Measurements from ENCODE around the gene MAFB.

The MAFB gene

DNA sequence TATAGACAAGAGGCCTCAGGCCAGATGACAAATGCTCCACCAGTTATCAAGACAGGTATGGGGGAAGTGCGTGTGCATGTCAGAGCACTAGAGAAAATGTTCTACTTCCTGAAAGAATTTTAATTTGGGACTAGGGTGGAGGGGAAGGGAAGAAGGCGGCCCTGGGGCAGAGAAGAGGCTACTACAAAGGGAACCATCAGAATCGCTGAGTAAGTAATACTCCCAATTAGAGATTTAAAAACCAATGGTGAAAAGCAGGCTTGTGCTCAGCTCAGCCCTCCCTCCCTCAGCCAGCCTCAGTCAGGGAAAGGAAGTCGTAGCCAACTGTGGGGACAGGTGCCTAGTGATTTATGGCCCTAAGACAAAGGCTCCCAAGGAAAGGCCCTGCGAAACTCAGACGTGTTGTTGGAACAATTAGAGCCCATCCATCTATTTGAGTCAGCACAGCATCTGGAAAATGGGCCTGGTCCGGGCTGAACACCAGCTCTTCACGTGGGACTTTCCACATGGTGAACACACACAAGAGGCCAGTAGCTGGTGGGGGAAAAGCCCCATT lies 15.0 kb upstream of the MAFB start:
- DNase-seq (ENCODE audit: low read depth in 2 of 2, low spot score in 1 of 2), result no peak

DNA sequence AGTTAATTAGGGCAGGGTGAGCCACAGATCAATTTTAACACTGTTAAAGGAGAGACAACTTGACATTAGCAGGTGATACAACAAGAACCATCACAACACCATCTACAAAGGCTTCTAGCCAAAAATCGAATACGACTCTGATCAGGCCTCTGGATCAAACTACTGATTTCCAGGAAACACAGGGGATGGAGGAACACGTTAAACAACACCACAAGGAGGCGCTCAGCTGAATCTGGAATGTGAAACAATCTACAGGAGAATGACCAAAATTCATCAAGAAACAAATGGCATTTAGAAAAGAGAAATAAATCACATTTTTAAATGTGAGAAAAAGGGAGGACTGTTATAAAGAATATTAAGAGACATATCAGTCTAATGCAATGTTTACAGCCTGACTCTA lies 13.5 kb upstream of the MAFB start:
- no peak for DNase-seq (ENCODE audit: low read depth in 2 of 2, low spot score in 1 of 2)

DNA sequence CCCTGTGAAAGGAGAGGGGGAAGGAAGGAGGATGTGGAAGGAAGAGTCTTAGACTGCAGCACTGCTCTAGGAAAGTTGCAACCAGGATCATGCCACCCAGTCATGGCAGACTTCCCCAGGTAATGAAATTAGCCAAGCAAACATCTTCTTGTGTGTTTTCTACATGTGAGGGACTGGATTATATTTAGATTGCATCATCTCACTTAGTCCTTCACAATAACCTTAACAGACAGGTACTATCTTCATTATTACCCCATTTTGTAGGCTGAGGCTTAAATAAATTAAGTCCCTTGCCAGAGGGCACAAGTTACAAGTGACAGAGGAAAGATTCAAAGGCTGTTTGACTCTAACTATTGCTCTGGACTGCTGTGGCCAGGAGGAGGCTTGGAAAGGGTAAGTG lies 9.7 kb upstream of the MAFB start:
- DNase-seq (ENCODE audit: low read depth in 2 of 2, low spot score in 1 of 2), result no peak

DNA sequence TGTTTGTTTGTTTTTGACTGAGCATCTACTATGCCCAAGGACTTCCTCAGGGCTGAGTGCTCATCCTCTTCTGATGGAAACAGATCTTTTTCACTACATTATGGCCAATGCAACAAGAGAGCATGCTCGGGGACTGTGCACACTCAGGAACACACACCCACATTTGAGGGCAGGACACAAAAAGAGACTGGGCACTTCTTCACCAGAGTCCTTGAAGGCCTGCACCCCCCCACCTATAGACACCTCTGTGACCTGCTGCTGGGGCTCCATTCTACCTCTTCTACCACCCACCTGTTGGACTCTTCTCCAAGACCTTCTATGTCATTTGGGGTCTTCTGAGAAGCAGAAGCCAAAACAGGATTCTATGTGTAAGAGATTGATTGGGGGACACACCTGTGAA lies 9.2 kb upstream of the MAFB start:
- no peak for DNase-seq (ENCODE audit: low read depth in 2 of 2, low spot score in 1 of 2)

DNA sequence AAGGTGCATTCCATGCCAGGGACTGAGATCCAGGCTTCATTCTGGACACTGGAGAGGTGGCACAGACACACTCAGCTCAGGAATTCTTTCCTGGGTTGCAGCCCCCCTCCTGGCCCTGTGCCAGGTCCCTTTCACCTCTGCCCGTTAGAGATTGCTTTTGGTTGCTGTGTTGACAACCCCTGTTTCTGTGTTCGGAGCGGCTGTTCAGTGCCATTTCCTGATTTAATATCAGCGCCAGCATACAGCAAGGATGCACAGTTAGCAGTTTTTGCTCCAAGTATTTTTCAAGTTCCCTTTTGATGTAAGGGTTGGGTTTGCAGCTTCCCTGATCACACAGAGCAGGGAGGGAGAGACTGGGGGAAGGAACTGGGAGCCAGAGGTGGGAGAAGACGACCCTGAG lies 8.5 kb upstream of the MAFB start:
- no peak for DNase-seq (ENCODE audit: low read depth in 2 of 2, low spot score in 1 of 2)

DNA sequence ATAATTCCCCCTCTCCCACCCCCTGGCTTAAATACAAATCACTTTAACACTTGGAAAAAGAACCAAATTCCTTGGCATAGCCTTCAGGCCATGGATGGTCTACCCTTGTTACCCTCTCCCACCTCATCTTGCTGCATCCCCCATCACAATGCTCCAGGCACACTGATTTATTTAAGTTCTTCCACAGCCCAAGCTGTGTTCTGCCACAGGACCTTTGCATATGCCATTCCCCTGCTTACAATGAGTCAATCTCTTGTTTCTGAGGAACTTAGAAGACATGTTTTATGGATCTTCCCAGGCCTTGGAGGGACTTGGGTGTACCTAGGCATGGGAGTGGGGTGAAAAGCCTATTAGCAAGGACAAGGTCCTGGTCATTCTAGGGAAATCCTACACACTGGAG lies 6.2 kb upstream of the MAFB start:
- DNase-seq (ENCODE audit: low read depth in 2 of 2, low spot score in 1 of 2), result no peak

DNA sequence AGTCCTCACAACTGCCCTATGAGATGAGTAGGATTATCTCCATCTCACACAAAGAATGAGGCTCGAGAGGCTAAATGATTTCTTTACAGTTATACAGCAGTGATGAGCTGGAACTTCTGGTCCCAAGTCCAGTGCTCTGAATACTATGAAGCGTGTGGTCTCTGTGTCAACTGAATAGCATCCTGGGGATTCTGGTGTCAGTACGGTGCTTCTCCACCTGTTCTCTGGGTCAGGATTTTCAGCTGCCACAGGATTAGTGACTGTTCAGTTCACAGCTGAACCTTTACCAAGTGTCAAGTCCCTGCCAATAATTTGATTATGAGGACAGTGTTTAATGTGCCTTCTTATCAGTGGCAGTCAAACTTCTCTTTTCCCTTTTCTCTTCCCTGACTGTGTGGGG lies 5.2 kb upstream of the MAFB start:
- DNase-seq (ENCODE audit: low read depth in 2 of 2, low spot score in 1 of 2), result no peak

DNA sequence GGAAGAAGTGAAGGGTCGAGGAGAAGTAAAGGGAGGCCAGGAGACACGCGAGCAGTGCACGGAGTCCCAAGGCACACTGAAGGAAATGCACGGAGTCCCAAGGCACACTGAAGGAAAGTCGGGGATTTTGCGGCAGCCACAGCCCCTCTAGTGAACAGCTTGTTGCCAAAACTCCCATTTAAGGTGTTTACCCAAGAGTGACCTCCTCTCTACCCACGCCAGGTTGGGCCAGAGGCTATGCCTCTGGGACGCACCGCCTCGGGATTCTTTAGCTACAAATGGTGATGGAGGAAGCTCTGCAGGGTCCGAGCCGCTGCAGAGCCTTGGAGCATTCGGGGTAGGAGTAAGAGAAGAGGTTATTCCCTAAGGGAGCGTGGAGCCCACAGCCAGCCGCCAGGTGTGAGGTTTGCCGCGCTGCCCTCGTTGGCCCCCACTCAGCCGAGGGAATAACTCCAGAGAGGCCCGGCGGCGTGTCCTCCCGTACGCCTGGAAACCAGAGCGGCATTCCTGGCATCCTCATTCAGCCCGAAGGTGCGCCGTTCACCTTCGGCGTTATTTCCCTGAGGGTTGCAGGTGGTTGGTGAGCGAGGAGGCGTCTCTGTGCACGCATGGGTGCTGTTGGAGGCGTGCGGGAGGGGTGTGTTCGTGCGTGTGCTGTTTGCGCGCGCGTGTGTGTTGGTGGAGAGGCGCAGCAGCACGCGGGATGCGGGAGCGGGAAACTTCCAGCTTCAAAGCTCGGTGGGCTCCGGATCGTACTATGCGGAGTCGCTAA lies 3.4 kb upstream of the MAFB start:
- no peak for DNase-seq (ENCODE audit: low read depth in 2 of 2, low spot score in 1 of 2)

DNA sequence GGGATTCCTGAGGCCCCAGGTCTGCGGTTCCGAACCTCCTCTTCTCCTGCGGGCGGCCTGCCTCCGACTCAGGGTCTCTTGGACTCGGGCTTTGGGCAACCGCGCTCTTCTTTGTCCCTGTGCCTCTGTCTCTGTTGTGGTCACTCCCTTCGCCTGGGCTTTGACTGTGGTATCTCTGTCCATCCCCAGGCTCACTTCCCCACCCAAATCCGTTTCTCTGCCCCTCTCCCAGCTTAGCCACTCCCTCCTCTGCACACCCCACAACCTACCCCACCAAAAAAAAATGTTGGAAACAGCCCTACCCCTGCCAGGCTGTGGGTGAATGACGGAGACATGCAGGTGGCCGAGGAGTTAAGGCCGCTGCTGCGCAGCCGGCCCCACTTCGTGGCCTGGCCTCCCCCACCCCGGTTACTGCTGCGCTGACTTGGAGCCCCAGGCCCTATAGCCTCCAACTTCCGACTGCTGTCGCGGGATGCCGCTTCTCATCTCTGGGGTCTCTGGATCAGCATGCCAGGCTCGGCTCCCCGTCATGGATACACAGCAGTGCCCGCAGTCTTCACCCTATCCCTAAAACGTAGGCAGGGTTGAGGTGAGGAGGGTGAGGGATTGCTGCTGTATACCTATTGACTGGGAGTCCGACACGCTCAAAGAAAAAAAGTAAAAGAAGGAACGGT lies 2.7 kb upstream of the MAFB start:
- DNase-seq (ENCODE audit: low read depth in 2 of 2, low spot score in 1 of 2), result no peak

DNA sequence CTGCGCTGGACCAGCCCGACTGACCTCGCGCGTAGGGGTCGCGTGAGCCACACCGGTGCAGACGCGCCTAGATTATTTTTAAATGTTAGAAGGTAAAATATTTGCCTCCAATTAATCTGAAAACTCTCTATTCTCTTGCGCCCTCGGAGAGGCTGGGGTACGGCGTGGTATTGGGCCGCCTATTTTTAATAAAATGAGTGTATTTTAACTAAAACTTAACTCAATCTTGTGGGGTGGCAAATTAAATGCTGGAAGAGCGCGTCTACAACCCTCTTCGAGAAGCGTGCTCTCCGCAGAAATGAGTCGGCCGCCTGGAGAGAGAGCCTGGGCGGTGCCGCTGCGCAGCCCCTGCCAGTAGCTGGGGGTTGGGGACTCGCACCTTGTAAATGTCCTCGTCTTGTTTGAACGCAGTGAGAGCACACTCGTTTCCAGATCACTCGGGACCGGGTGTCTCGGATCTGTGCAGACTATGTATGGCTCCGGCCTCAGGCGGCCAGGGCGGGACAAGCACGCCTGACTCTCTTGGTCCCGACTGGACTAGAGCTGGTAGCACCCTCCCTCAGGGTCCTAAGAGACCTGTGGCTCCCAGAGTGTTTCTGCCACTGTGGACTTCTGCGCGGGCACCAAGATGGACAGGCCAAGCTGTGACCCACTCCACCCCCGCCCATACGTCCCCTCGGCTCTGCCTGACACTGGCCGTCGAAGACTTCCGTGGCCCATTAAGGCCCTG lies 2.0 kb upstream of the MAFB start:
- no peak for DNase-seq (ENCODE audit: low read depth in 2 of 2, low spot score in 1 of 2)

DNA sequence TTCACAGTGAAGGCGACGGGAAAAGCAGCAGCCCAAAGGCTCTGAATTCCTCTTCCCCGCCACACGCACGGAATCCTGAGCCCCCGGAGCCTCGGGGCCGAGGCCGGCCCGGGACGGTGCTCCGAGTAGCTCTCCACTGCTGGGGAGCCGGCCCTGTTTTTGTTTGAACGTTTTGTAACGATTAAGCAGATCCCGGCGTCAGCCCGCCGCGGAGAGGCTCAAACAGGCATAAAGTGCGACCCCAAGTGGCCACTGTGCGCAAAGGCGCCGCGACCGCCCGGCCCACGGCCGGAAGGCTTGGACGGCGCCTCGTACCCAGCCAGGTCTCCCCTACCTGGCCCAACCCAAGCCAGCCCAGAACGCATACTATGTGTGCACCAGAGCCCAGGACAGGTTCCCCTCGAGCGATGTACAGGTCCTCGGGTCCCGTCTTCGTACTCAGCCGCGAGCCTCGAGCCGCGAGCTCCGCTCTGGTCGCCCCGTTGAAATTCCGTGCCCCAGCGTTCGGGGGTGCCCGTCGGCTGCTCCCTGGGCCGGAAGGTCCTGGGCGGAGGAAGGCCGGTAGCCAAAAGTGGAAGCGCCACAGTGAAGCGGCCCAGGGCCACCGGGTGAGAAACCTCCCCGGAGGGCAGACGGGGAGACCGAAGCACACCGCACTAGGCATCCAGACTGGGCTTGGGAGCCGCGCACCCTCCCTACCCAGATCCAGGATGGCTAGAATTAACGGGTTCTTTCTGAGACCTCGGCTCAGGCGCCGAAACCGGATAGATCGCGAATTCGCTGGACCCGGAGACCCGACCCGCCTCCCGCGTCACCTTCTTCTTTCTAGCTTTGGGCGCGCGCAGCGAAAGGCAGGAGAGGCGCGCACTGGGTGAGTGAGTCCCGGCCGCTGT lies 1.2 kb upstream of the MAFB start:
- peak in 1 of 2 donors; percentile 6 for DNase-seq (ENCODE audit: low read depth in 2 of 2, low spot score in 1 of 2)

DNA sequence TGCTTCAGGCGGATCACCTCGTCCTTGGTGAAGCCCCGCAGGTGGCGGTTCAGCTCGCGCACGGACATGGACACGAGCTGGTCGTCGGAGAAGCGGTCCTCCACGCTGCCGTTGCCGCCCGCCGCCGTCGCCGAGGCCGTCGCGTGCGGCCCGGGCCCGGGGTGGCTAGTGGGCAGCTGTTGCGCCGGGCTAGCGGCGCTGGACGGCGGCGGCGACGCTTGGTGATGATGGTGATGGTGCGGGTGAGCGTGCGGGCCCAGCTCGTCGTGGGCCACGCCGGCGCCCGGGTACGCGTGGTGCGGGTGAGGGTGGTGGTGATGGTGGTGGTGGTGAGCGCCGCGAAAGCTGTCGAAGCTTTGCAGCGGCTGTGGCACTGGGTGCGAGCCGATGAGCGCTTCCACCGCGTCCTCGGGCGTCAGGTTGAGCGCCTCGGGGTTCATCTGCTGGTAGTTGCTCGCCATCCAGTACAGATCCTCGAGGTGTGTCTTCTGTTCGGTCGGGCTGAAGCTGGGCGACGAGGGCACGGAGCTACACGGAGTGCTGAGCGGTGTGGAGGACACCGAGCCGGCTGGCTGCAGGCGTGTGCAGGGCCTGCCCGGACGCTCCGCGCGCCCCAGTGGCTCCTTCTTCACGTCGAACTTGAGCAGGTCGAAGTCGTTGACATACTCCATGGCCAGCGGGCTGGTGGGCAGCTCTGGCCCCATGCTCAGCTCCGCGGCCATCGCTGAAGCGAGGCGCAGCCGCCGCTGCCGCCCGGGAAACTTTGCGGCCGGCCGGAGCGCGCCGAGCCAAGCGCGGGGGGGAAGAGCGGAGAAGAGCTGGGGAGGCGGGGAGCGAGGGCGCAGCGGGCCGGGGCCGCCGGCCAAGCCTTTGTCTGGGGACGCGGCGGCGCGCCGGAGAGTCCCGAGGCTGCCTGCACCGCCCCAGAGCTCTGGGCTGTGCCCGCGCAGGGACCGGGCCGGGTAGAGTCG lies 622 bp downstream of the MAFB start:
- no peak for DNase-seq (ENCODE audit: low read depth in 2 of 2, low spot score in 1 of 2)

DNA sequence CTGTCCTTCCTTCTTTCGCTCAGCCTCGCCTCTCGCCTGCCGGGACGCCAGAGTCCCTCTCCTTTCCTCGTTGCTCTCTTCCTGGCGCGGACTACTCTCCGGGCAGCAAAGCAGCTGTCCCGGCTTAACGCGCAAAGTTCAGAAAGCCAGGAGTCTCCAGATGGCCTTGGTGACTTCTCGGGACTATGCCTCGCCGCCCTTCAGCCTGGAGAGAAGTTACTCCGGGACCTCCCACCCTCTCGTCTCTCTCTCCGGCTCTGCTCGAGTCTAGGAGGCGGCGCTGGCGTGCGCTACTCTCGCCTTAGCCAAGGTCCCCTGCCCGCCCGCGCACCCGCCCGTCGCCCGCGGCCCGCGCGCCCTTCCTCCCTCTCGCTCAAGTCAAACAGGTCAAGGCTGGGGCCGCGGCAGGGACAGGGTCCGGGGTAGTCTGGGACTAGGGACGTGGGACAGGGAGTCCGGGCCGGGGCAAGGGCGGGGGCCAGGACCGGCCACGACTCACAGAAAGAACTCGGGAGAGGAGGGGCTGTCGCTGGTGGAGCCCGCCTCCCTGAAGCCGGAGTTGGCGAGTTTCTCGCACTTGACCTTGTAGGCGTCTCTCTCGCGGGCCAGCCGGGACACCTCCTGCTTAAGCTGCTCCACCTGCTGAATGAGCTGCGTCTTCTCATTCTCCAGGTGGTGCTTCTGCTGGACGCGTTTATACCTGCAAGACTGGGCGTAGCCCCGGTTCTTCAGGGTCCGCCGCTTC lies 1.5 kb downstream of the MAFB start:
- DNase-seq (ENCODE audit: low read depth in 2 of 2, low spot score in 1 of 2), result no peak

DNA sequence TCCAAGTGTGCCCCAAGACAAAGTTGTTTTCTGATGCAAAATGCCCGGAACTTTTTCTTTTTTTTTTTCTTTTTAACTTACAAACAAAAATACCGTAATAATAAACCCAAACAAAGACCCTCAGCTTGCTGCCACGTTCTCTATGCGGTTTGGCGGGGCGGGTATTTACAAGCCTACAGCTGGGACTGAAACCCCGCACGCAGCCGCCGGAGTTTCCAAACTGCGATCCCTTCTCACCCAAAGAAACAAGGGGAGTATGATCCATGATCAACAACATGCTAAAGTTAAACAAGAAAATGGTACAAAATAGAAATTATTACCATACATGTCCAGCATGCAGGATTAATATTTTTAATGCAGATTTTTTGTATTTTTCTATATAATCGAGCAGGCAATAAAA lies 2.1 kb downstream of the MAFB start:
- DNase-seq (ENCODE audit: low read depth in 2 of 2, low spot score in 1 of 2), result no peak

DNA sequence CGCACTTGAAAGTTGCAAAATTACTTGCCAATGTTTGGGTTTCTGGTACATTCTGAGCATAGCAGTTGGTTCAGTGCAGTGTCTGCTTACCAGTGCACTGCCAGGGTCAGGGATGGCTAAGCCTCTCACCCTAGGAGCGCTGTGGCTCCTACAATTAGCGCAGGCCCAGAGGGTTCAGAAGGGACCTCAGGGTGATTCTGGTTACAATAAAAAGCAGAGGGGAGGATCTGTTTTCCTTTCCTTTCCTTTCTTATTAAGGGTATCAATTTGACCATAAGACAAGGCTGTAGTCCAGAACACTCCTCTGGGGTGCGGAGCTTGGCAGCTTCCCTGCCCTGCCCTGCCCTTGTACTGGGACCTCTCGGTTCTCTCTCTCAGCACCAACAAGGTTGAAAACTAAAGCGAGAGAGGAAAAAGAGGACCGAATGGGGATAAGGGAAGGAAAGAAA lies 2.6 kb downstream of the MAFB start:
- no peak for DNase-seq (ENCODE audit: low read depth in 2 of 2, low spot score in 1 of 2)

DNA sequence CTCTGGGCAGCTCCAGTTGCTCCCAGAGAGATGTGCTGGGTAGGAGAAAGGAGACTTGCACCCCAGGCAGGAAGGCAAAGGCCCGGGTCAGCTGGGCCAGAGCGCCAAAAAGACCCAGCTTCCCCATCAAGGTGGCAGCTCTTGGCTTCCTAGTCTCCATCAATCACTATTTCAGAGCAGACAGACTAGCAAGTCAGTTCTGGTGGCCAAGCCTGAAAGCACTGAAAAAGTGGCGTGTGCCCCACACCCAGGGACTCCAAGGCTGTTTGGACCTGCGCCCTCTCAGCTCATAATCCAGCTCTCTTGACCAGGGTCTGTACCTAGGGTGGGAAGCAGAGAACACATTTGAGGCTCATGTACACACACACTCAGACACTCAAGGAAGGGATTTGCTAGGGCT lies 3.7 kb downstream of the MAFB start:
- no peak for DNase-seq (ENCODE audit: low read depth in 2 of 2, low spot score in 1 of 2)

DNA sequence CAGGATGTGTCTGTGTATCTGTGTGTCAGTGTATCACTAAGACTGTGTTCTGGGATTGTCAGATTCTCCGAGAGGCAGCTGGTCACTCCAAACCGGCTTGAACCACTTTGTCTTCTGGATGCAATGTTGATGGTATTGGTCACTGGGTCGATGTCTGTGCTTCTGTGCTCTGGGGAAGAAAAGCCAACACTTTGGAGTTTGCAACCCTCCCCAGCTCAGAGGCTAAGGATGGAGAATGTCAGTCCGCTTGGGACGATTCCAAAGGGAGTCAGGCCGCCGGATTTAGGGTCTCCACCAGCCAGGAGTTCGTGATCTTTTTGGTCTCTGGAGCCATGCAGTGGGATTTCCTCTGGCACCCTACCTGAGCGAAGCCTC lies 5.2 kb downstream of the MAFB start:
- DNase-seq (ENCODE audit: low read depth in 2 of 2, low spot score in 1 of 2), result no peak

DNA sequence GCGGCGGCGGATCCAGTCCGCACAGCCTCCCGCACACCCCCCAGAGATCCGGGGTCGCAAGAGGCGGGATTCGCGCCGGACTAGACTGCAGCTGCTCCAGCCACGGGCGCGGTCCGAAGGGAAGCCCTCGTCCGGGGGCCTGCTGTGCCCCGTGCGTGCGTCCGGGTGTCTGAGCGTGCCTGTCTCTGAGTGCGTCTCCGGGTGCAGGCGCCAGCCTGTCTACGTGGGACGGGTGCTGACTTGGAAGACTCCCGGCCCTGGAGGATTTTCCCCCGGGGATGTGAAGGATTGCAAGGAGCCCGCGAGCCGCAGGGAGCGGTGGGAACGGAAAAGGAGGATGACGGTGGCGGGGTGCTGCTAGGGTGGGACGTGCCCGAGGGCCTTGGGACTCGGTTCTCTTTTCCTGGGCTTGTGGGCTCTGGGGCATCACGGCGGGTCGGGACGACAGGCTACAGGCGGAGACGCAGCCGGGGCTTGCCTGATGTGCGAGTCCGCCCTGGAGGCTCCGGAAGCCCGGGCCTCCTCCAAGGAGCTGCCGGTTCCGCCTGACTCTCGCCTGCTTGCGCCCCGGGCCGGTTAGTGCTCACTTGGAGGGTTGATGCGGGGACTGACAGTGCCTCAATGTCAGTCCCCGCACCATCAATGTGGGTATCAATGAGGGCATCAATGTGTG lies 5.7 kb downstream of the MAFB start:
- no peak for DNase-seq (ENCODE audit: low read depth in 2 of 2, low spot score in 1 of 2)
